Measurements from ENCODE around the gene KLHDC8B.

- TF ChIP-seq CTCF (IDR thresholded peaks at IDR 0.05) (no peak), POLR2A (IDR thresholded peaks at IDR 0.05) (no peak)
Observed at GRCh38 chr3:49198161-49198560, 26.8 kb downstream of the KLHDC8B start.

Data from prostate gland (tissue), 2 donors.